ENCODE results near the gene REC114. TPM values are rescaled to one million over a fixed set of nuclear protein-coding genes. Genes with fewer than 3 reads are reported as not detected.
A peak's percentile ranks its signal among the peaks of the same experiment; 100 is the strongest.

Gene REC114
- total RNA-seq, 1 donor from 2014 or later, result not detected

- Histone ChIP-seq H3K4me1 (no peaks in the 10 kb centered on the region), H3K9me3 (no peaks in the 10 kb centered on the region), H3K4me3 (no peak overlapping the region), H3K36me3 (no peaks in the 10 kb centered on the region), H3K27me3 (no peaks in the 10 kb centered on the region), H3K27ac (no peak overlapping the region)
- TF ChIP-seq CTCF (IDR thresholded peaks at IDR 0.05), result no peak
- DNase-seq, result no peak
- ATAC-seq, result no peak
- intact Hi-C loops (cut with DNase I), result no loop called here
Observed at GRCh38 chr15:73530649-73531048, 87.7 kb downstream of the REC114 start.

GRCh38 chr15:73538123-73538522 is 95.2 kb downstream of the REC114 start:
- TF ChIP-seq CTCF (IDR thresholded peaks at IDR 0.05), result no peak
- intact Hi-C loops (cut with DNase I), result no loop called here

GRCh38 chr15:73538563-73539211 is 95.7 kb downstream of the REC114 start:
- Histone ChIP-seq H3K36me3 (no peaks in the 10 kb centered on the region), H3K27ac (no peak overlapping the region), H3K4me3 (no peak overlapping the region), H3K27me3 (no peaks in the 10 kb centered on the region), H3K9me3 (no peaks in the 10 kb centered on the region), H3K4me1 (peaks cover 5% of the 10 kb centered on the region)
- no peak for TF ChIP-seq CTCF (IDR thresholded peaks at IDR 0.05)
- ATAC-seq, result no peak
- intact Hi-C loops (cut with DNase I), result no loop called here
- no peak for DNase-seq

More at GRCh38 chr15:73538123-73538522, 95.2 kb downstream of the REC114 start:
- H3K36me3 ChIP-seq, result no peaks in the 10 kb centered on the region
- no peaks in the 10 kb centered on the region for H3K27me3 ChIP-seq
- DNase-seq, result no peak
- no peaks in the 10 kb centered on the region for H3K9me3 ChIP-seq
- ATAC-seq, result no peak
- H3K4me3 ChIP-seq, result no peak overlapping the region
- no peak overlapping the region for H3K27ac ChIP-seq
- peaks cover 5% of the 10 kb centered on the region for H3K4me1 ChIP-seq

- H3K4me1 ChIP-seq, result peaks cover 5% of the 10 kb centered on the region
- H3K27ac ChIP-seq, result no peak overlapping the region
- H3K36me3 ChIP-seq, result no peaks in the 10 kb centered on the region
- TF ChIP-seq CTCF (IDR thresholded peaks at IDR 0.05), result no peak
- intact Hi-C loops (cut with DNase I), result no loop called here
- ATAC-seq, result no peak
- no peaks in the 10 kb centered on the region for H3K9me3 ChIP-seq
- H3K4me3 ChIP-seq, result no peak overlapping the region
- peak; percentile 89 for DNase-seq
- H3K27me3 ChIP-seq, result no peaks in the 10 kb centered on the region
Observed at GRCh38 chr15:73539212-73540128, 96.5 kb downstream of the REC114 start.

GRCh38 chr15:73540161-73540560 is 97.2 kb downstream of the REC114 start:
- Histone ChIP-seq H3K4me1 (peaks cover 5% of the 10 kb centered on the region), H3K27me3 (no peaks in the 10 kb centered on the region), H3K9me3 (no peaks in the 10 kb centered on the region), H3K36me3 (no peaks in the 10 kb centered on the region), H3K4me3 (no peak overlapping the region), H3K27ac (no peak overlapping the region)
- intact Hi-C loops (cut with DNase I), result no loop called here
- ATAC-seq, result peak; percentile 41
- no peak for TF ChIP-seq CTCF (IDR thresholded peaks at IDR 0.05)
- no peak for DNase-seq

All from upper lobe of right lung (tissue), 1 donor.